Left ventricle myocardium superior (tissue), 1 donor: ENCODE data around the gene ENAH. TPM values are rescaled to one million over a fixed set of nuclear protein-coding genes. Genes with fewer than 3 reads are reported as not detected.
"Not testable (repeated sequence)": the region's sequence is repeated elsewhere in the genome, so short reads cannot be mapped to it uniquely, and the experiment has no call there.

ENCODE experiments used
- ATAC-seq: fragments of 200-7000 bp; cut with Tn5 transposase; one replicate; pipeline ENCODE4 v1.9.1; 2020; ENCODE audit warnings: mild to moderate bottlenecking, moderate library complexity
- DNase-seq: peaks from one replicate; pipeline ENCODE4 v3.0.0-alpha.2; 2020
- intact Hi-C: fragments of 100-400 bp; cut with micrococcal nuclease; formaldehyde crosslinking; loops from one replicate; pipeline ENCODE4 v1.11.0; 2022
- total RNA-seq: library from RNA; stranded (reverse); fragmentation: NEBNext Ultra II Directional; extraction: Animal tissue kit (Norgen Biotek cat#: 25700); gene quantifications from one replicate; pipeline ENCODE4 v1.2.1, GENCODE V29; 2021
- donor health status: DM: no; HTN: yes; CAD: no; lungs with severe emphysema.

Gene ENAH
- total RNA-seq, 1 donor from 2014 or later = 90.1 TPM

- intact Hi-C loops = no loop called here
- ATAC-seq = no peak
Measured at GRCh38 chr1:225486856-225487255, 166.1 kb downstream of the ENAH start.

DNA sequence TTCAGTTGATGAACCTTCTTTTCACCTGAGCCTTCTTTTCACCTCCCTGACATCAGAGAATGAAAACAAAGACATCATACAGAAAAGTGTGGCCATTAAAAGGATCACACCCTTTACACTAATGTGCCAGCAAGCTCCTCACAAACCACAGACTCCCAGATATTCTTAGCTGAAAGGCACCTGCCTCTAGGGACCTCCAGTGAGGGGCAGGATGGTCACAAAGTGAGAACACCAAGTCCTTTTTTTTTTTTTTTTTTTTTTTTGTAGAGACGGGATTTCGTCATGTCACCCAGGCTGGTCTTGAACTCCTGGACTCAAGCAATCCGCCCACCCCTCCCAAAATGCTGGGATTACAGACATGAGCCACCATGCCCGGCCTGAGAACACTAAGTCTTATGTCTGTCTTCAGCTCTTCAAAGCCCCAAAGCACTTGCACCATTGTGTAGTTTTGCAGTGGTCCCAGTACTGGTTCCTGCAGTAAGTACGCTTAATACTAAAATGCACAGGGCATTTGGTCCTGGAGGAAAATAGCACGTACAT lies 166.9 kb downstream of the ENAH start:
- intact Hi-C loops = no loop called here
- ATAC-seq (no peak), DNase-seq (no peak)

More at GRCh38 chr1:225486856-225487255, 166.1 kb downstream of the ENAH start:
- DNase-seq = no peak

DNA sequence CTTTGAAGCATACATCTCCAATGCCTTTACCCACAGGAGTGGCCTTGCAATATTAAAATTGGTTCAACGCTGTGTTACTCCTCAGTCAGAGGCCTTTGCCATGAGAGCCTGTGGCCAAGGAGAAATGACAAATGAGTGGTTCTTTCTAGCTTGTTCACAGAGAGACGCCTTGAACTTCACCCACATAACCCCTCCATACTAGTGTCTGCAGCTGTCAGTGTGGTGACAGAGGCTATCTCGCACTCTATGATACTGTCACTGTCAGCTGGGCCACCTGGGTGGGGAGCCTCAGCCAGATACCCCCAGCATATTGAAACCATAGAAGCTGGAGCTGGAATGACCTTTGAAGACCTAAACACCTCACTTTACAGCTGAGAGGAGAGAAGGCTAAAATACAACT lies 167.7 kb downstream of the ENAH start:
- DNase-seq (no peak), ATAC-seq (no peak)
- intact Hi-C loops = no loop called here

DNA sequence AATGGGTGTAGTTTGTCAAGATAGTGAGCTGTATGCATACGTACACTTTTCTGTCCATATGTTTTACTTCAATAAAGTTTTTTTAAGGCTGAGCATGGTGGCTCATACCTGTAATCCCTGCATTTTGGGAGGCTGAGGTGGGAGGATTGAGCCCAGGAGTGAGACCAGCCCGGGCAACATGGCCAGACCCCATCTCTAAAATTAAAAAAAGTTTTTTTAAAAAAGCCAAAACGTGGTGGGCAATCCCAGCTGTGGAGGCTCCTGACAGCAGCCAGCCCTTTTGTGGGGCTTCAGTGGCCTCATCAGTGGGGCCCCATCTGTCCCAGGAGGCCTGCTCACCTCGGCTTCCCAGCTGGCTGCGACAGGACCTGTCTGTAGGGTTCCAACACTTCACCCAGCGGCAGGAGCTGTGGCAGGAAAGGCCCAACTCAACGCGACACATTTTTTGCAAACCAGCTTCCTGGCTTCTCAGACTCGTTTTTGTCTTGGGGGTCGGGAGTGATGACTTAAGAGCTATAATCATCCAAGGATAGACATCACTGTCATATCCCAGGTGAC lies 168.2 kb downstream of the ENAH start:
- DNase-seq (no peak), ATAC-seq (no peak)
- intact Hi-C loops = no loop called here

GRCh38 chr1:225483818-225484656 lies 168.9 kb downstream of the ENAH start:
- intact Hi-C loops = no loop called here
- peak; percentile 82 for ATAC-seq
- DNase-seq = no peak

GRCh38 chr1:225482421-225482950 lies 170.4 kb downstream of the ENAH start:
- ATAC-seq (no peak), DNase-seq (no peak)
- intact Hi-C loops = no loop called here

GRCh38 chr1:225481738-225482137 lies 171.2 kb downstream of the ENAH start:
- intact Hi-C loops = no loop called here
- ATAC-seq (no peak), DNase-seq (no peak)

DNA sequence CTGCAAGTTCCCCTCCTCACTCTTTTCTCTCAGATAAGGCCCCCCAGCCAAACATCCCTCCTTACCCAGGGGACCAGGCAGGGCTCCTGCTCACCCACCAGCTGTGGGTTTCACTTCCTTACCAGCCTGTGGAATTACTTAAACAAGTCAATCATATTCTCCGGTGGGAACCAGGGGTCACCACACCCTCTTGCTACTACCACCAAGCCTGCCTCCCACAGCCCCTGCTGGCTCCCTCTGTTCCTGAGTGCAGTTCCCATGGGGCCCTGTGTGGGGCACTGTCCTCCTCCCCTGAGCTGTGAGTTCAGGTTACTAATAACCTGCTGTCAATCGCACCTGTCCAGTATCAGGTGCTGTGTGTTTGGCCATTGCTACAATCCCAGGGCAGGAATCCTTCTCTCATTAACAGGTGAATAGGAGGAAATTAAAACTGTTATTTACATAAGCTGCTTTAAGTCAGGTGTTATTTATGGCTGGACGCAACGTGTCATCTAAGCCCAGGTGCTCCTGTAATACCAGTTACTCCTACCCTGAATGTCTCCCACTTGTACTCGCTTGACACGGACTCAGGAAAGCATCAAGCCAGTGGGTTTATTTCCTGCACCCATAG lies 172.0 kb downstream of the ENAH start:
- intact Hi-C loops = no loop called here
- DNase-seq = peak; percentile 55

DNA sequence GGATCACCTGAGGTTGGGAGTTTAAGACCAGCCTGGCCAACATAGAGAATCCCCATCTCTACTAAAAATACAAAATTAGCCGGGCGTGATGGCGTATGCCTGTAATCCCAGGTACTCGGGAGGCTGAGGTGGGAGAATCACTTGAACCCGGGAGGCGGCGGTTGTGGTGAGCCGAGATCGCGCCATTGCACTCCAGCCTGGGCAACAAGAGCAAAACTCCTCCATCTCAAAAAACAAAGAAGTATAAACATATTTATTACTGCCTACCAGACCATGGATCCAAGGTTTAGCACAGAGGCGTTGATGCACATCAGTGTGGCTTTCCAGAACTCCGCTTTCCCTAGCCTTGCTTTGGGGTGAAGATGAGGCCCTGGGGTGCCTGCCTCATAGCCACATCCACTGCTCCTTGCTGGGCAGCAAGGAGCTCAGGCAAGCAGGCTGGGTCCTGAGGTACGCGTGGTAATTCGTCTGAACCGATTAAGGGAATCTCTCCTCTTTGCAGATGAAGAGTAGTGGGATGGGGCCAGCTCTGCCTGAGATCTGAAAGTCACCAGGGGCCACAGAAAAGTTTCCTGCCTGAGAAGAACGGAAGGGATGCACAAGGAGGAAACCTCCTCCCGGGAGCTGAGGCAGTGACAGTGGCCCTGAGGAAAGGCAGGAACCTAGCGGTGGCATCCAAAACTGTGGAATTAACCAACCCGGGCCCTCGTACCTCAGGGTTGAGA lies 172.8 kb downstream of the ENAH start:
- intact Hi-C loops = loop anchor here (5.0 kb wide), 1 partner anchor 497 kb away; no protein-coding TSS in a partner anchor
- ATAC-seq (no peak), DNase-seq (no peak)

More for the DNA sequence above, 172.0 kb downstream of the ENAH start:
- peak; percentile 42 for ATAC-seq

DNA sequence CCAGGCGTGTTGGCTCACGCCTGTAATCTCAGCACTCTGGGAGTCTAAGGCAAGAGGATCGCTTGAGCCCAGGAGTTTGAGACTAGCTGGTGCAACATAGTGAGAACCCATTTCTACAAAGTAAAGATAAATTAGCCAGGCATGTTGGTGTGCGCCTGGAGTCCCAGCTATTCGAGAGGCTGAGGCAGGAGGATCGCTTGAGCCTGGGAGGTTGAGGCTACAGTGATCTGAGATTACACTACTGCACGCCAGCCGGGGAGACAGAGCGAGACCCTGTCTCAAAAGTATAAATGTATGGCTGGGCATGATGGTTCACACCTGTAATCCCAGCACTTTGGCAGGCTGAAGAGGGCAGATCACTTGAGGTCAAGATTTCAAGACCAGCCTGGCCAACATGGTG lies 173.6 kb downstream of the ENAH start:
- DNase-seq = no peak
- intact Hi-C loops = loop anchor here (5.0 kb wide), 1 partner anchor 498 kb away; no protein-coding TSS in a partner anchor
- ATAC-seq = no peak

GRCh38 chr1:225477296-225477911 lies 175.5 kb downstream of the ENAH start:
- ATAC-seq (no peak), DNase-seq (no peak)
- intact Hi-C loops = loop anchor here (5.0 kb wide), 1 partner anchor 500 kb away; no protein-coding TSS in a partner anchor

GRCh38 chr1:225476538-225476988 lies 176.4 kb downstream of the ENAH start:
- no peak for DNase-seq
- ATAC-seq = no peak
- intact Hi-C loops = loop anchor here (5.0 kb wide), 1 partner anchor 501 kb away; no protein-coding TSS in a partner anchor

GRCh38 chr1:225476100-225476511 lies 176.8 kb downstream of the ENAH start:
- no peak for ATAC-seq
- intact Hi-C loops = loop anchor here (5.0 kb wide), 1 partner anchor 501 kb away; no protein-coding TSS in a partner anchor
- no peak for DNase-seq

DNA sequence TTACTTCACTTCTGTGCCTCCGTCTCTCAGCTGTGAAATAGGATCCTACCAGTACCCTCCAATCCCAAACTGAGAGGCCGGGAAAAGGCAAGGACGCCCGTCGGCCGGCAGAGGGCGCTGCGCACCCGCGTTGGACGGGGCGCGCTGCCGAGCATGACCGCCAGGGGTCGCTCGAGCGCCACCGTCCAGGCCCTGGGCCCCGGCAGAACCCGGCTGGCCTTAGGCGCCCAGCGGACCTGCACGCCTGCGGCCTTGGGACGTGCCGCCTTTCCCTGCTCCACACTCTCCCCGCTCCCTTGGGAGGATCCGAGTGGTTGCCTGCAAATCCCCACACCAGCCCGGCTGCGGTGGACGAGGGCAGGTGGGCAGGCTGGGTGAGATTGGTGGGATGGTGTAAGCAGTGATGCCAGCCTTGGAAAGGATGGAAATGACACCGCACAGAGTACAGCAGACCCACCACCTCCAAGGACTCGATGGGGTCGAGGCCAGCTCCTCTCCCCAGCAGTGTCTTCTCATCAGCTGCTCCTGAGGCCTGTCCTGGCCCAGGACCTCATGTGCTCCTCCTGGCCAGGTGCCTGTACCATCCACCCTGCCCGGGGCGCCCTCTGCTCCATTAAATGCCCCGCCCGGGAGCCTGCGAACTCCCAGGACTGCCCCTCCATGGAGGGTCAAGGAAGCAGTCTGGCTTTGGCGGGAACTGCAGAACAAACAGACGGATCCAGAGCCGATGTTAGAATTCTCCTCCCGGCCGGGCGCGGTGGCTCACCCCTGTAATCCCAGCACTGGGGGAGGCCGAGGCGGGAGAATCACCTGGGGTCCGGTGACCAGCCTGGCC lies 177.7 kb downstream of the ENAH start:
- peak; percentile 92 for ATAC-seq

DNA sequence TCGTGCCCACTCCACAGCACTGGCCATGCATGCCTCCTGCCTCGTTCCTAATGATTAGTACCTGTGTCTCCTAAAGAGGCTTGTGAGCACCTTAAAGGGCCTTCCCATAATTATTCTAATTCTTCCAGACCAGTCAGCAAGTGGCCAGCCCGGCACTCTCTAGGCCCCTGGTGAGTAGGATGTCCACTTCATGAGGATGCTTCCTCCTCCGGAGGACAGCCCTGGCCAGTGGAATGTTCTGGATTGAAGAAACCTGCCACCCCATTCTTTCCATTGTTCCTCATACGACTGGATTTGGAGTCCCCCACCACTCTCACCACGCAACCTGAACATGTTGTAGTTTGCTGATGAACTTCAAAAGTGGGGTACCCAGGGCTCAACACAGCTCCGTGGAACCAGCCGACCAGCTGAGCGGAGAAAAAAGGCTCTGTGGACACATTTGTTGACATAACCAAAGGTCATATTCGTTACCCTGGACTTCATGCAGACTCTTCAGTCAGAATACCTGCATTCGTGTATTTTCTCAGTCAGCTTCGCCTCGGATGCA lies 178.4 kb downstream of the ENAH start:
- intact Hi-C loops = no loop called here
- no peak for ATAC-seq
- DNase-seq = no peak

More for the DNA sequence above, 177.7 kb downstream of the ENAH start:
- intact Hi-C loops = loop anchor here (5.0 kb wide), 1 partner anchor 502 kb away; no protein-coding TSS in a partner anchor
- peak; percentile 78 for DNase-seq

DNA sequence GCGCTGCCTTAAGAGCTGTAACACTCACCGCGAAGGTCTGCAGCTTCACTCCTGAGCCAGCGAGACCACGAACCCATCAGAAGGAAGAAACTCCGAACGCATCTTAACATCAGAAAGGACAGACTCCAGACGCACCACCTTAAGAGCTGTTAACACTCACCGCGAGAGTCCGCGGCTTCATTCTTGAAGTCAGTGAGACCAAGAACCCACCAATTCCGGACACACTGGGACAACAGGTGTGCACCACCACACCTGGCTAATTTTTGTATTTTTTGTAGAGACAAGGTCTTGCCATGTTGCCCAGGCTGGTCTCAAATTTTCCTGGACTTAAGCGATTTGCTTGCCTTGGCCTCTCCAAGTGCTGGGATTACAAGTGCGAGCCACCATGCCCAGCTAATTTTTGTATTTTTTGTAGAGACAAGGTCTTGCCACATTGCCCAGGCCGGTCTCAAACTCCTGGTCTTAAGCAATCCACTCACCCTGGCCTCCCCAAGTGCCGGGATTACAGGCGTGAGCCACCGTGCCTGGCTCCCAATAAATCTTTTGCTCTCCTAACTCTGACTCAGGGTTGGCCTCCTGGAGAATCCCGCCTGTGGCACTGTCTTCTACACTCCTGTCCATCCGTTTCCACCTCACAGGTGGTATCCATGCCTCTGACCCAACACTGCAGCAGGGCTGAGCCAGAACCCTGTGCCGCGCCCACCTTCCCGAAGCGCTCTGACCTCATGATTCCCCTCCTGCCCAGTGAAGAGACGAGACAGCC lies 179.1 kb downstream of the ENAH start:
- ATAC-seq, DNase-seq, intact Hi-C loops: not testable (repeated sequence)
